HG03064 (cell line): ENCODE data around the gene GPBP1L1.
"Not testable (repeated sequence)": the region's sequence is repeated elsewhere in the genome, so short reads cannot be mapped to it uniquely, and the experiment has no call there.

Source experiments
- ATAC-seq: cut with Tn5 transposase; IDR thresholded peaks from one replicate; pipeline ENCODE4 v1.9.1; 2021; ENCODE audit warnings: low read depth; ENCODE audit not compliant: unreplicated experiment

Gene GPBP1L1

GRCh38 chr1:45682942-45683341 lies 3.4 kb downstream of the GPBP1L1 start:
- ATAC-seq, result no peak

GRCh38 chr1:45679123-45679522 lies 7.2 kb downstream of the GPBP1L1 start:
- ATAC-seq, result no peak

GRCh38 chr1:45678489-45678888 lies 7.8 kb downstream of the GPBP1L1 start:
- no peak for ATAC-seq

GRCh38 chr1:45677751-45678245 lies 8.5 kb downstream of the GPBP1L1 start:
- ATAC-seq, result no peak

- not testable (repeated sequence) for ATAC-seq
Measured at GRCh38 chr1:45676553-45676952, 9.8 kb downstream of the GPBP1L1 start.

- no peak for ATAC-seq
Measured at GRCh38 chr1:45674478-45674877, 11.9 kb downstream of the GPBP1L1 start.

- no peak for ATAC-seq
Measured at GRCh38 chr1:45673956-45674355, 12.4 kb downstream of the GPBP1L1 start.

GRCh38 chr1:45669859-45670655 lies 16.3 kb downstream of the GPBP1L1 start:
- no peak for ATAC-seq

- no peak for ATAC-seq
Measured at GRCh38 chr1:45669379-45669778, 17.0 kb downstream of the GPBP1L1 start.

GRCh38 chr1:45668526-45668925 lies 17.8 kb downstream of the GPBP1L1 start:
- no peak for ATAC-seq

GRCh38 chr1:45667321-45668111 lies 18.8 kb downstream of the GPBP1L1 start:
- ATAC-seq, result no peak

- ATAC-seq, result no peak
Measured at GRCh38 chr1:45666836-45667235, 19.5 kb downstream of the GPBP1L1 start.

- ATAC-seq, result no peak
Measured at GRCh38 chr1:45660336-45660735, 26.0 kb downstream of the GPBP1L1 start.

- no peak for ATAC-seq
Measured at GRCh38 chr1:45659222-45659621, 27.1 kb downstream of the GPBP1L1 start.

- no peak for ATAC-seq
Measured at GRCh38 chr1:45658171-45658570, 28.2 kb downstream of the GPBP1L1 start.

- no peak for ATAC-seq
Measured at GRCh38 chr1:45656573-45657226, 29.6 kb downstream of the GPBP1L1 start.

- no peak for ATAC-seq
Measured at GRCh38 chr1:45654540-45655280, 31.6 kb downstream of the GPBP1L1 start.

GRCh38 chr1:45647248-45648021 lies 38.9 kb downstream of the GPBP1L1 start:
- ATAC-seq, result no peak

- no peak for ATAC-seq
Measured at GRCh38 chr1:45644661-45645060, 41.7 kb downstream of the GPBP1L1 start.

- ATAC-seq, result no peak
Measured at GRCh38 chr1:45643978-45644377, 42.4 kb downstream of the GPBP1L1 start.
